ENCODE results near the gene NPLOC4.

GRCh38 chr17:81543339-81543675, 93.6 kb downstream of the NPLOC4 start:
- TF ChIP-seq, protein P1, sequence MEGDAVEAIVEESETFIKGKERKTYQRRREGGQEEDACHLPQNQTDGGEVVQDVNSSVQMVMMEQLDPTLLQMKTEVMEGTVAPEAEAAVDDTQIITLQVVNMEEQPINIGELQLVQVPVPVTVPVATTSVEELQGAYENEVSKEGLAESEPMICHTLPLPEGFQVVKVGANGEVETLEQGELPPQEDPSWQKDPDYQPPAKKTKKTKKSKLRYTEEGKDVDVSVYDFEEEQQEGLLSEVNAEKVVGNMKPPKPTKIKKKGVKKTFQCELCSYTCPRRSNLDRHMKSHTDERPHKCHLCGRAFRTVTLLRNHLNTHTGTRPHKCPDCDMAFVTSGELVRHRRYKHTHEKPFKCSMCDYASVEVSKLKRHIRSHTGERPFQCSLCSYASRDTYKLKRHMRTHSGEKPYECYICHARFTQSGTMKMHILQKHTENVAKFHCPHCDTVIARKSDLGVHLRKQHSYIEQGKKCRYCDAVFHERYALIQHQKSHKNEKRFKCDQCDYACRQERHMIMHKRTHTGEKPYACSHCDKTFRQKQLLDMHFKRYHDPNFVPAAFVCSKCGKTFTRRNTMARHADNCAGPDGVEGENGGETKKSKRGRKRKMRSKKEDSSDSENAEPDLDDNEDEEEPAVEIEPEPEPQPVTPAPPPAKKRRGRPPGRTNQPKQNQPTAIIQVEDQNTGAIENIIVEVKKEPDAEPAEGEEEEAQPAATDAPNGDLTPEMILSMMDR (IDR thresholded peaks at IDR 0.05) = no peak
- no peak for TF ChIP-seq POLR2A (IDR thresholded peaks at IDR 0.05)

All from thyroid gland (tissue), 4 donors.